Activated CD4-positive, alpha-beta T cell treated with anti-CD3 and anti-CD28 coated beads for 48 hours (primary cell): ENCODE measurements around the gene ZYX.
"Not testable (repeated sequence)": the region's sequence is repeated elsewhere in the genome, so short reads cannot be mapped to it uniquely, and the experiment has no call there.

Source experiments
- DNase-seq: peaks from one replicate; pipeline ENCODE4 v3.0.0-alpha.2; 2020

The ZYX gene

DNA sequence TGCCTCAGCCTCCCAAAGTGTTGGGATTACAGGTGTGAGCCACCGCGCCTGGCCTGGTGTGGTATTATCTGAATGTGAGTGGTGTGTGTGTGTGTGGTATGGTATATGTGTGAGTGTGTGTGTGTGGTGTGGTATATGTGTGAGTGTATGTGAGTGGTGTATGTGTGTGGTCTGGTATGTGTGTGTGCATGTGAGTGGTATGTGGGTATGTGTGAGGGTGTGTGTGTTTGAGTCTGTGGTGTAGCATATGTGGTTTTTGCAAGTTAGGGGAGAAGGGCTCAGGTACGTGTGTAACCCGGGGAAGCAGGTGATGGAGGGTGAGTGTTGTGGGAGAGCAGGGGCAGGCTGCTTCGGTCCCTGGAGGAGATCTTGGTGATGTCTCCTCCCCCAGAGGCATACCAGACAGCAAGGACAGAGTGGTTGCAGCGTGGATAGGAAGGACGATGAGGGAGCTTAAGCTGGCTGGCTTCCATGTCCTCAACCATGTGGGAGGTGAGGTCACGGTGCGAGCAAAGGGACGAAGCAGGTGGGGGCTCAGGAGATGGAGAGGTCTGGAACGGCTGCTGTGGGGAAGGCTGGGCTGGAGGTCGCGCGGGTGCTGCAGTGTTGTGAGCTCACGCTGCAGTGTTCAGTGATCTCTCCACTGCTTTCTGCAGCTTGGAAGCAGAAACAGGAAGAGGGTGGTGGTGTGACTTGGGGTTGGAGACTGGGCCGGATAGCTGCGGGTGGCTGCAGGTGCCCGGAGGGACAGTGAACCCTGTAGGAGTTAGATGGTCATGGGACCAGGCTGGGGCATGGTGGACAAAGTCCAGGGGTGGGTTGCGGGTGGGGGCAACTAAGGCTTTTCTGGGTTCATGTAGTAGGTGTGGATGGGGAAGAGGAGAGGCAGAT, 5.0 kb downstream of the ZYX start:
- DNase-seq = no peak

DNA sequence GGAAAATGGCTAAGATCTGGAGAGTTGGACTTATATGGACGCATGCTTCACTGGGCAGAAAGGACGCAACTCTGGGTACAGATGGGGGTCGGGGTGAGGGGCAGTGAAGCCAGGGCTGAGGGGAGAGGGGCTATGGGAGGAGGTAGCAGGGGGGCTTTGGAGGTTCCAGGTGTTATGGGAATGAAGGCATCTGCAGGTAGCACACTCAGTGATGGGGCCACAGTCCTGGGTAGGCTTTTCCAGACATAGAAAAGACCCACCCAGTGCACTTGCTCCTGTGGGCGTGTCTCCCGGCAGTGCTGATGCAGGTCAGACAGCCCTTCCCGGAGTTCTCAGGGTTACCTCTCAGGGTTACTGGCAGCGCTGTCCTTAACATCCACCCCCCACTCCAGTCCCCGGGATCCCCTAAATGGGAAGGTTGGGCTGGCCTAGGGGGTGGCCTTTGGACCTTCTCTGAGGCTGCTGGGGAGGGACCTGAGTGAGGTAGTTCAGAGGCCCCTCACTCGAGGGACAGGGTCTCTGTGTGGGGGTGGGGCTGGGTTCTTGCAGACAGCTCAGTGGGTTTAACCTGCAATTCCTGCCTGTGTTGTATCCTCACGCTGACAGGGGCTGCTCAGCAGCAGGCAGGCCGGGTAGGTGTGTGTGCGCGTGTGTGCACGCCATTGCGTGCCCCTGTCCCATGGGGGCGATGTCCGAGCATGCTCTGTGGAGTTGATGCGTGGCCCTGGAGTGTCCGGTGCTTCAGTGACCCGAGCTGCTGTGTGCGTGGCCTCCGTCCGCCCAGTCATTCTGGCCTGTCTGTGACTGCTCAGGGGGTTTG, 6.2 kb downstream of the ZYX start:
- no peak for DNase-seq

DNA sequence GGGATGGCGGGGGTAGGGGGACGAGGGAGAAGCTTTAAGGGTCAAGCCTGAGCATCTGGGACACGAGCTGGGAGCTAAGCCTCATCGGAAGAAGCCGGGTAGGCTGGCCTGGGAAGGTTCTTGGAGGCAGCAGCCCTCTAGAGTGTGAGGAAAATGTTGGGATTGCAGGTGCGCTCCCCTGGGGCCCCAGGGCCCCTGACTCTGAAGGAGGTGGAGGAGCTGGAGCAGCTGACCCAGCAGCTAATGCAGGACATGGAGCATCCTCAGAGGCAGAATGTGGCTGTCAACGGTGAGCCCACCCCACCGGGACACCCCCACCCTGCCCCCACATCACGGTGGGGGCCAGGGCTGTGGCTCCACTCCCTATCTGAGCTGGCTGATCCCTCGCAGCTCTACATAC, 6.9 kb downstream of the ZYX start:
- DNase-seq = no peak

DNA sequence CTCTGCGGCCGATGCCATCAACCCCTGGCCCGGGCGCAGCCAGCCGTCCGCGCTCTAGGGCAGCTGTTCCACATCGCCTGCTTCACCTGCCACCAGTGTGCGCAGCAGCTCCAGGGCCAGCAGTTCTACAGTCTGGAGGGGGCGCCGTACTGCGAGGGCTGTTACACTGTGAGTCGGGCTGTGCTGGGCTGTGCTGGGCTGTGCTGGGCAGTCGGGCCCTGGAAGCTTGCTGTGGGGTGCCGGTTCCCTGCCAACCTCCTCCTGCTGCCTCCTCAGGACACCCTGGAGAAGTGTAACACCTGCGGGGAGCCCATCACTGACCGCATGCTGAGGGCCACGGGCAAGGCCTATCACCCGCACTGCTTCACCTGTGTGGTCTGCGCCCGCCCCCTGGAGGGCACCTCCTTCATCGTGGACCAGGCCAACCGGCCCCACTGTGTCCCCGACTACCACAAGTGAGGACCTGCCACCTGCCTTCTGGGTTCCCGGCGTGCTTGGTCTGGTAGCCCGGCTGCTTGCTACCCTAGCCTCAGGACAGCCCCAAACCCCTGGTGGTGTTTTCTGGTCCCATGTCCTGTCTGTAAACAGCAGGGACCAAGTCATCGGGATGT, 7.5 kb downstream of the ZYX start:
- DNase-seq = no peak

DNA sequence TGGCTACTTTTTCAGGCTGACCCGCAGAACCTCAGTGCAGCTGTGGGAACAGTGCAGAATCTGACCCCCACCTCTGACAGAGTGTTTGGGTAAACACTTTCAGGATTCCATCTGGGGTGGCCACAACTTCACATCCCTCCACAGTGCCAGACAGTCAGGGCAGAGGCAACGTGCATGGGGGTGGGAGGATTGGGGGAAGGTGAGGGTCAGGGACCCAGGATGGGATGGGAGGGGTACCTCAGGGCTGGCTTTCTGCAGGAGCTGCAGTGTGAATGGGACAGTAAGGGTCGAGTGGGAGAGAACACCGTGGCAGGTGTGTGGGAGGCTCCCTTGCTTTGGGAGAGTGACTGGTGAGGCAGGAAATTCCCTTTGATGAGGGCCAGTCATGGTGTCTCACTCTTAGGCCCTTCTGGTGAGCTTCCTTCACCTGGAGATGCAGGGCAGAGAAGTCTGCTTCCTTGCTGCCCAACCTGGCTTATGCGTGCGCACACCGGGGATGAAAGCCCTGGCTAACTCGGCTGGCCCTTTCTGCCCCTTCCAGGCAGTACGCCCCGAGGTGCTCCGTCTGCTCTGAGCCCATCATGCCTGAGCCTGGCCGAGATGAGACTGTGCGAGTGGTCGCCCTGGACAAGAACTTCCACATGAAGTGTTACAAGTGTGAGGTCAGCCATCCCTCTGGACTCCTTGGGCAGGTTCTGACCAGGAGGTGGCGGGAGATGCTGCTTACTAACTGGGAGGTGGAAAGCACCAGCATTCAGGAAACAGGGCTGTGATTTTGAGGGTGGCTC, 8.4 kb downstream of the ZYX start:
- DNase-seq = no peak

DNA sequence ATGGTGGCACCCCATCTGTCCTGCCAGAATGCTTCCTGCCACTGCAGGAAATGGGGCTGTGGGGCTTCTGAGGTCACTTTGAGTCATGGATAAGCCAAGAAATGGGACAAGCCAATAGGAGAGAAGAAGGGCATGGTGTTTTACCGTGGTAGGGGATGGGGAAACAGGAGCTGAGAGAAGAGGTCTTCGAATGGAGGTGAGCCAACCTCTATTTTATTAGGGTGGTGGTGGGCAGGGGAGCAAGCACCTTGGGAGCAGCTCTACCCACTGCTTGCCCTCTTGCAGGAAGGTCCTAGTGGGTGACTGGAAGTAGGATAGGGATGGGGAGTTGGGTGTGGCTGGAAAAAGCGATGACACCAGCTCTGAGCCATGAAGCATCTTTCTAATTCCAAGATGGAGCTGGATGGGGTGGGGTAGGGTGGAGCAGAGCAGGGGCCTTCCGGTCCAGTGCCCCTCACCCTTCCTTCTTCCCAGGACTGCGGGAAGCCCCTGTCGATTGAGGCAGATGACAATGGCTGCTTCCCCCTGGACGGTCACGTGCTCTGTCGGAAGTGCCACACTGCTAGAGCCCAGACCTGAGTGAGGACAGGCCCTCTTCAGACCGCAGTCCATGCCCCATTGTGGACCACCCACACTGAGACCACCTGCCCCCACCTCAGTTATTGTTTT, 9.1 kb downstream of the ZYX start:
- DNase-seq = no peak

- DNase-seq = no peak
These were observed 9.7 kb downstream of the ZYX start for GRCh38 chr7:143390773-143391317.

DNA sequence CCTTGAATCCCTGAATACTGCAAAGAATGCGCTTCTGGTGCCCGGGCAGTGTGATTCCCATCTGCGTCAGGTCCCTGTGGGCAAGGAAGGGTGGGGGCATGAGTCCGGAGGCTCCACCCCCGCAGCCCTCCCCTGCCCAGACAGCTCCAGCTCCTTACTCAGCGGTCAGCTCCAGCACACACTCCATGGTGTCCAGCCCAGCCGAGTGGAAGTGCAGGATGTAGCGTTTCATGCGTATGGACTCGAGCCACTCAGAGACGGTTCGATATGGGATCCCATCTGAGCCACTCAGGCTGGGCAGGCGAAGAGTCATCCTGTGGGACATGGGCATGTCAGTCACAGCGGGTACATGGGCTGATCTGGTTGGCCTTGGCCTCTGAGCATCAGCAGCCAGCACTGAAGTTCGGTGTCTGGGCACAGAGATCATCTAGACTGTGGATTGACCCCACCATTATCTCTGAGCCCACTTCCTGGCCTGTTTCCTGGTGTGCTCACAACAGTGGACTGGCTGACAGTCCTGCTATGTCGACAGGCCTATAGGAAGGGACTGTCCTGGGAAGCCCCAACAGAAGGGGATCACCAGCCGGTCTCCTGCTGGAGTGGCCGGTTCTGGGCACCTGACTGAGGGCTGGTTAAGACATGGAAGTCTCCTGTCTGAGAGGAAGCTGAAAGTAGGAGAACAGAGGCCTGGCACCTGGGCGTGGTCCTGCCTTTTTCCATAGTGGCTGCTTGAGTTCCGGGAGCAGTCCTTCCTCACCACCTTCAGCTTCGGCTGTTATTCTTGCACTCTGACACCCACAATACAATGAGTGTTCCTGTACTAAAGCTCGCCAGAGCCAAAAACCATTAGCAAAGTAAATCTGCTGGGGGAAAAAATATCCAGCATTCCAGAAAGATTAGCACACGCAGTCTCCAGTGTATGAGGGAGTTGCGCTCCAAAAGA, 10.6 kb downstream of the ZYX start:
- DNase-seq = no peak

GRCh38 chr7:143392427-143392826, 11.3 kb downstream of the ZYX start:
- DNase-seq = not testable (repeated sequence)

DNA sequence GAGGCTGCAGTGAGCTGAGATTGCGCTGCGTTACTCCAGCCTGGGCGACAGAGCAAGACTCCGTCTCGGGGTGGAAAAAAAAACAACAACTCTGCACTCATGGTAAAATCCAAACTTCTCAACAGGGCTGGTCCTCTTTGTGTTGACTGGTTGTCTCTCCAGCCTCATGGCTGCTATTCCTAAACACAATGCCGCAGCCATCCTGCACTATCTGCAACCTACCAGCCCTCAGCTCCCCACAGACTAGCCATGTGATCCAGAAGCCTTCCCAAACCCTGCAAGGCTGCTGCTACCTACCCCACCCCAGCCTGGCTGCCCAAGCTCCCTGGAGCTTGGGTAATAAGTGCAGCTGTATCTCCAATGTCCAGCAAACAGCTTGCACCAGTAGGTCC, 11.7 kb downstream of the ZYX start:
- no peak for DNase-seq

DNA sequence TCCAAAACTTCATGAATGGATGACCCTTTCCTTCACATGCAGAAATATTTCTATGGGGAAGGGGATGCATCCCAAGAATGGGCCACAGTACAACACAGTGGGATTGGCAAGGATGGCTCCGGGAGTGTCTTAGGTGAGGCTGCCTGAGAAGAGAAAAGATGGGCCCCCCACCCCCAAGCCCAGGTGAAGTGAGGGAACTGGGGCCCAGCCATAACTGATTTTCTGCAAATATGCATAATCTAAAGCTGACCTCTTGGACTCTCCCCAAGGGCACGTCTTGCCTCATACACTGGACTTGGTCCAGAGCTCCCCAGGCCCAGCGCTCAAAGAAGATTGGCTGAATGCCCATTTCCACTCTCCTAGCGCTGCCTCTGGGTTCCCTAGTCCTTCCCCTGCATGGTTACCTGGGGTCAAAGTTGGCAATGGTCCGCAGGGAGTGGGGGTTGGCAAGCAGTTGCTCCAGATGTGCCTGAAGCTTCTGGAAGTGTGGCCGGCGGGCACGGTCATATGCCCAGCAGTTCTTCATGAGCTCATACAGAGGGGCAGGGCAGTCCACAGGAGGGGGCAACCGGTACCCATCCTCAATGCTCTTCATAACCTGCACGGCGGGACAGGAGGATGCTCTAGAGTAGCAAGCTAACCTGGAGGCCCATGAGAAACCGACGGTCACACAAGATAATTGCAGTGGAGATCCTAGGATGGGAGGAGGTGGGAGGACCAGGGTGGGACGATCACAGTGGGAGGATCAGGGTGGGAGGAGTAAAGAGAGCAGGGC, 12.3 kb downstream of the ZYX start:
- no peak for DNase-seq

DNA sequence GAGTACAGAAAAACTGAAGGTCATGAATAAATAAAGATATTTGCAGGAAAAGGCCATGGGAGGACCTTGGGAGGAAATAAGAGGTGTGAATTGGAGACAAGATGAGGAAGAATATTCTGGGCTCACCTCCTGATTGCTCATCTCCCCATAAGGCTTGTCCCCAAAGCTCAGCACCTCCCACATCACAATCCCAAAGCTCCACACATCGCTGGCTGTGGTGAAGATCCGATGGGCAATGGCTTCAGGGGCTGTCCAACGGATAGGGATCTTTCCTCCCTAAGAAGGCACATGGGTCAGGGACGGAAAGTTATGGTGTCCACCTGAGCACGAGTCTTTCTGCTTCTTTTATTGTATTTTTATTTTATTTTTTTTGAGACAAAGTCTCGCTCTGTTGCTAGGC, 12.9 kb downstream of the ZYX start:
- no peak for DNase-seq

- no peak for DNase-seq
These were observed 13.6 kb downstream of the ZYX start for GRCh38 chr7:143394777-143395176.

DNA sequence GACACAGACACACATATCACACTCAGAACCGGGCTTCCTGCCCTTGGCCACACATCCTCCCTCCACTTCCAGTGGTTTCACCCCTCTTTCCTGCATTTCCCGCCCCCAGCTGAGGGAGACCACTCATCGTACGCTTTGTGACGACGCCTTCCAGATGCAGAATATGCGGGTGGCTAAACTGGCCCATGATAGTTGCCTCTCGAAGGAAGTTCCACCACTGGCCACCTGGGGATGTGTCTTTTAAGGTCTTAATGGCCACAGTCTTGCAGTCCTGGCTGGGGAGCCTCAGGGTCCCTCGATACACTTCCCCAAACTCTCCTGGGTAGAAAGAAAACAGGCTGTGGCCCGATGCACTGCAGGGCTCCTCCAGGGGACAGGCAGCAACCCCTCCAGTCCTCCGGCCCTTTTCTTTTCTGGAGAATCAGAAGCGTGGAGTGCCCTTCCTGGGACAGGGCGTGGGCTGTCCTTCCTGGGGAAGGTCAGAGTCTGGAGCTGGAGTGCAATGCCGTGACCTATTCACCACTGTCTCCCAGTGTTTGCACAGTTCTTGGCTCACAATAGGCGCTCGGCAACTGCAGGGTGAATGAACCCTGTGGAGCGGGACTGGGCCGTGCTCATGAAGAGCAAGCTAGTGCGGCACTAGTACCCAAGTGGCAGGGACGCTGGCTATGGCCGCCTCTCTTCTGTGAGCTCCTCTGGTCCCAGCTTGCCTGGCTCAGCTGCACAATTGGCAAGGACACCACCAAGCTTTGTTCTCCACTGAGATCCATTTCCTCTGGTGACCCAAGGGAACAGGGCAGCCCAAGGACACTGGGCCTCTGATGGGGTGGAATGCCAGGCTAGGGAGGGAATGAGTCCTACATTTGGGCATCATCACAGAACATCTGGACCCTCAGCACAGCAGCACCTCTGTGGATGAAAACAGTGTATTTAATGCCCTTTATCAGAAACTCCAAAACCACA, 14.3 kb downstream of the ZYX start:
- no peak for DNase-seq

- DNase-seq = no peak
These were observed 15.0 kb downstream of the ZYX start for GRCh38 chr7:143396182-143396581.

GRCh38 chr7:143396625-143397556, 15.7 kb downstream of the ZYX start:
- DNase-seq = no peak

- DNase-seq = no peak
These were observed 16.8 kb downstream of the ZYX start for GRCh38 chr7:143397710-143398530.
